Muscle layer of duodenum (tissue), 2 donors: ENCODE results near the gene SHROOM3.
A peak's percentile ranks its signal among the peaks of the same experiment; 100 is the strongest.

Source experiments
- H3K27ac ChIP-seq: one replicate; pipeline ENCODE4 v1.7.0; 2013; ENCODE audit warnings: mild to moderate bottlenecking, low read length
- H3K27me3 ChIP-seq: one replicate; pipeline ENCODE4 v1.7.0; 2013; ENCODE audit warnings: low read depth, mild to moderate bottlenecking, control low read depth, low read length
- H3K36me3 ChIP-seq, 2 donors: one replicate each; pipeline ENCODE4 v1.7.0; 2013; ENCODE audit warnings: low read length in 2 of 2, control low read depth in 1 of 2, mild to moderate bottlenecking in 1 of 2; ENCODE audit not compliant: insufficient read depth in 2 of 2, control insufficient read depth in 1 of 2
- H3K4me1 ChIP-seq, 2 donors: one replicate each; pipeline ENCODE4 v1.7.0; 2013; ENCODE audit warnings: low read length in 2 of 2, mild to moderate bottlenecking in 2 of 2, control low read depth in 1 of 2, moderate library complexity in 1 of 2; ENCODE audit not compliant: insufficient read depth in 2 of 2, control insufficient read depth in 1 of 2
- H3K4me3 ChIP-seq, 2 donors: one replicate each; pipeline ENCODE4 v1.7.0; 2013; ENCODE audit warnings: low read length in 2 of 2, low read depth in 1 of 2, mild to moderate bottlenecking in 1 of 2
- H3K9me3 ChIP-seq, 2 donors: one replicate each; pipeline ENCODE4 v1.7.0; 2013; ENCODE audit warnings: low read length in 2 of 2, control low read depth in 1 of 2, mild to moderate bottlenecking in 1 of 2; ENCODE audit not compliant: control insufficient read depth in 1 of 2
- donor health status: healthy.

Gene SHROOM3

GRCh38 chr4:76434901-76435527 is at the start of gene SHROOM3:
SHROOM3 (plus strand) TSS chr4:76435229; CDS start chr4:76436053, 824 bp downstream.
- H3K27ac ChIP-seq = no peak within 1 kb of the TSS
- H3K9me3 ChIP-seq = no peaks in the 10 kb centered on the region
- H3K4me1 ChIP-seq = no peaks in the 10 kb centered on the region
- H3K27me3 ChIP-seq = no peaks in the 10 kb centered on the region
- H3K36me3 ChIP-seq = no peaks in the 10 kb centered on the region
- peak within 1 kb of the TSS; percentile 18 to 28 for H3K4me3 ChIP-seq

DNA sequence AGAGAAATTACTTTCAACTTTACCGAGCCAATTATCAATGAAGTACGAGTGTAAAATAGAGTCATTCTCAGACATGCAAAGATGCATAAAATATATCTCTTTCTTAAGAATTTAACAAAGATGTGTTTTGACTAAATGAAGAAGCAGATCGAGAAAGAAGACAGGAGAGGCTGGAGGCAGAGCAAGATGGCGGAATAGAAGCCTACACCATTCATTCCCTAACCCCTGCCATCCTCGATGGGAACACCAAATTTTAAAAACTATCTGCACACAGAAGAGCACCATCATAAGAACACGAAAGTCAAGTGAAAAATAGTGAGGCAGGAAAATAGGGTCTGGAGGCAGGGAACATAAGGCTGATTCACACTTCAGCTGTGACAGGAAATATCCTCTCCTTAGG is 49.1 kb upstream of the SHROOM3 start:
- Histone ChIP-seq H3K27me3 (no peaks in the 10 kb centered on the region), H3K9me3 (peaks cover 0 to 4% of the 10 kb centered on the region in 2 donors), H3K36me3 (no peaks in the 10 kb centered on the region), H3K27ac (no peak overlapping the region), H3K4me3 (no peak overlapping the region), H3K4me1 (no peaks in the 10 kb centered on the region)

DNA sequence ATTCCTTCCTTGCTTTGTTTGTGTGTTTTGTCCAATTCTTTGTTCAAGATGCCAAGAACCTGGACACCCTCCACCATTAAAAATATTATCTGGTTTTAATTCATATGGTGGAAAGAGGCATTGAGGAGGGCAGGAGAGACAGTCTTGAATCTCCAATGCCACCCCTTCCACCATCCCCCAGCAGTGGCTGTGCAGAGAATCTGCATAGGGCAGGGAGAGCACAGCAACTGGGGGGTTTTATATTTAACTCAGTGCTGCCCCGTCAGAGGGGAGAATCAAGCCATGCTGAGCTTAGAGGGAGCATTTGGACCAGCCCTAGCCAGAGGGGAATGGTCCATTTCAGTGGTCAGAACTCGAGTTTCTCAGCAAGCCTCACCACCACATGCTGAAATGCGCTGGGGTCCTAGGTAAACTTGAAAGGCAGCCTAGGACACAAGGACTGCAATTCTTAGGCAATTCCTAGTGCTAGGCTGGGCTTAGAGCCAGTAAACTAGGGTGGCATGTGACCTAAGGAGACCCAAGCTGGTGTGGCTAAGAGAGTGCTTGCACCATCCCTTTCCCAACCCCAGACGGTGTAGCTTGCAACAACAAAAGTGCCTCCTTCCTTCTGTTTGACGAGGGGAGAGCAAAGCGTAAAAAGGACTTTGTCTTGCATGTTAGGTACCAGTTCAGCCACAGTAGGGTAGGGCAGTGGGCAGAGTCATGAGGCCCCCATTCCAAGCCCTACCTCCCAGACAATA is 48.3 kb upstream of the SHROOM3 start:
- H3K36me3 ChIP-seq = no peaks in the 10 kb centered on the region
- no peaks in the 10 kb centered on the region for H3K27me3 ChIP-seq
- peaks cover 0 to 4% of the 10 kb centered on the region in 2 donors for H3K9me3 ChIP-seq
- H3K4me1 ChIP-seq = no peaks in the 10 kb centered on the region
- no peak overlapping the region for H3K27ac ChIP-seq
- no peak overlapping the region for H3K4me3 ChIP-seq

- Histone ChIP-seq H3K27ac (no peak overlapping the region), H3K27me3 (no peaks in the 10 kb centered on the region)
These were observed 46.7 kb upstream of the SHROOM3 start for GRCh38 chr4:76388160-76388908.

DNA sequence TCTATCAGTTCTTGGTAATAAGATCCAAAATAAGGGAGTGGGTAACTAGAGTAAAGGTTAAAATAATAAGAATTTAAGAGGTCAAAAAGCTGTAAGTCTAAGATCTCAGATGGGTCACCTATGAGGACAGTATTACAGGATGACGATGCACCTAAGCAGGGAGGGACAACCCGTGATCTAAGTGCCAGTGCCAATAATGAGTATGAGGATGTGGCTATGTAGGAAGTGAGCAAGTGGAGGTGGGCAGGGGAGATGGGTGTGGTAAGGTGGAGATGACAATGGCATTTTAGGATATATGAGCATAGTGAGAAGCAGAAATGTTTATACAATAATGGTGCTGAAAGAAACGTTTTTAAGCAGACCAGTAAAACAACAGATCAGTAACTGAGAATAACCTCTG is 33.4 kb upstream of the SHROOM3 start:
- no peaks in the 10 kb centered on the region for H3K36me3 ChIP-seq
- no peaks in the 10 kb centered on the region for H3K9me3 ChIP-seq
- H3K27me3 ChIP-seq = no peaks in the 10 kb centered on the region
- H3K27ac ChIP-seq = no peak overlapping the region
- H3K4me1 ChIP-seq = no peaks in the 10 kb centered on the region
- no peak overlapping the region for H3K4me3 ChIP-seq

More at GRCh38 chr4:76388160-76388908, 46.7 kb upstream of the SHROOM3 start:
- Histone ChIP-seq H3K4me1 (no peaks in the 10 kb centered on the region), H3K9me3 (peaks cover 0 to 9% of the 10 kb centered on the region in 2 donors), H3K36me3 (no peaks in the 10 kb centered on the region), H3K4me3 (peak overlapping the region in 1 of 2 donors; percentile 7)

GRCh38 chr4:76406081-76406480 is 28.9 kb upstream of the SHROOM3 start:
- H3K4me3 ChIP-seq = no peak overlapping the region
- H3K36me3 ChIP-seq = no peaks in the 10 kb centered on the region
- H3K4me1 ChIP-seq = no peaks in the 10 kb centered on the region
- no peak overlapping the region for H3K27ac ChIP-seq
- H3K9me3 ChIP-seq = no peaks in the 10 kb centered on the region
- no peaks in the 10 kb centered on the region for H3K27me3 ChIP-seq

DNA sequence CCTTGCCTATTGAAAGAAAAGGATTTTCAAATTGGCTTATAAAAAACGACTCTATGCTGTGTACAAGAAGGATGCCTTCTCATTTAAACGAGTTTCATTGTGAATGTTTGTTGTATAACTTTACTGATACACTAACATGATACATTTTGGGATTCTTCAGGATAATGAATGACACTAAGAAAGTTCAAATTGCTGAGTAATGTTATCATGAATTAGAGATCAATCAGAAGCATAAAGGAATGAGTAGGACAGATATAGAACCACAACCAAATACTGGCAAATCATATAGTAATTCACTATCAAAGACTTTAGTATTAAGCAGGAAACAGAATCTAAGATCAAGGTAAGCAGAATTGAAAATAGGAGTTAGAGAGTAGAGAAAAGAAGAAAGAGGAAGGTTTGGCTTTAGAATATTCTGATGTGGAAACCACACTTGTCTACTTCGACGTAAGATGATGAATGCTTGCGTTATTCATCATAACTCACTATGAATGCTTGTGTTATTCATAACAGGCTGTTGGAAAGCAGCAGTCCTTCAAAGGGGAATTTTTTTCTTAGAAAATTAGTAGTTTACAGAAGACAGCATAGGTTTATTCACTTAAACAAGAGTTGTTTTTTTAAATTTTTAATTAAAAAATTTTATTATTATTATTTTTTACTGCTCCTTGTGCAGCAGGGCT is 27.4 kb upstream of the SHROOM3 start:
- H3K9me3 ChIP-seq = no peaks in the 10 kb centered on the region
- no peak overlapping the region for H3K4me3 ChIP-seq
- no peaks in the 10 kb centered on the region for H3K4me1 ChIP-seq
- no peaks in the 10 kb centered on the region for H3K27me3 ChIP-seq
- no peaks in the 10 kb centered on the region for H3K36me3 ChIP-seq
- no peak overlapping the region for H3K27ac ChIP-seq

DNA sequence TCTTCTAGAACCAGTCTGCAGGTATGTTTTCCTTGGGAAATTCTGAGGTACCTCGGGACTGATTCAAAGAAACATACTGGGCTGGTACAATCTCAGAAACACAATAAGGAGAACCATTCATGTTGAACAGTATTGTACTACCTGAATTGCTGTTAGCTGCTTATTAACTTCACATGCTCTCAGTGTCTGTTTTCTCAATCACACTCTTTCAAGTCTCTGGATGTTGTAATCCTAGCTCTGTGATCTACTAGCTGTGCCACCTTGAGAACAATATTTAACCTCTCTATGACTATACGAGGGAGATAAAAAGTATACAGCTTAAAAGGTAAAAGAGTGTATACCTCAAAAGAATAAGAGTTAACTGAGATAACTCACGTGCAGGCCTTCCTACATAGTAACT is 24.4 kb upstream of the SHROOM3 start:
- Histone ChIP-seq H3K9me3 (no peaks in the 10 kb centered on the region), H3K4me1 (no peaks in the 10 kb centered on the region), H3K36me3 (no peaks in the 10 kb centered on the region)

DNA sequence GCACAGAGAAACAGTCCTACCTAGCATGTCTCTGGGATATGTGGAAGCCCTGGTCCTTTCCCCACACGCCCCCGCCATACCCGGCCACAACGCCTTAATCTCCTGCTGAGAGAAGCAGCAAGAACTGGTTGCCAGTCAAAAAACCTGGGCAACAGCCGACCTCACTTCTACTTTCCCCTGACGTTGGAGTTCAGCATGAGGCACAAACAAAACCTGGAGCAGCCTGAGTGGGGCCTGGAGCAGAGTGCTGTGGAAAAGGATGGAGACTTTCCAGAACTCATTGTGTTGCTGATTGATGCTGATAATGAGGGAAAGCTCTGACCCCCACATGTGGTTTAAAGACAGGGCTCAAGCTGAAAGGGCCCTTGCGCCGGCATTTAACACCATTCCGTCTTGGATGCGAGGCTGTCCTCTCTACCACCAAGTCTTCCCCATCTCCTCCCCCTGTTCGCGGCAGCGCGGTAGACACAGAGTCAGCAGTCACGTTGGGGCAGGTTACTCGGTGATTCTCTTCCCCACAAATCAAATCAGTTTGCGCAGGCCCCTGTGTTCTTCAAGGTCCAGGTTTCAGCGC is 14.8 kb upstream of the SHROOM3 start:
- H3K4me3 ChIP-seq = peak overlapping the region; percentile 46 to 72
- no peaks in the 10 kb centered on the region for H3K4me1 ChIP-seq
- H3K27ac ChIP-seq = no peak overlapping the region
- H3K9me3 ChIP-seq = no peaks in the 10 kb centered on the region
- H3K27me3 ChIP-seq = no peaks in the 10 kb centered on the region
- no peaks in the 10 kb centered on the region for H3K36me3 ChIP-seq

More for the DNA sequence above, 24.4 kb upstream of the SHROOM3 start:
- no peak overlapping the region for H3K4me3 ChIP-seq
- H3K27me3 ChIP-seq = no peaks in the 10 kb centered on the region
- H3K27ac ChIP-seq = no peak overlapping the region

- H3K4me1 ChIP-seq = no peaks in the 10 kb centered on the region
- H3K4me3 ChIP-seq = peak within 1 kb of the TSS; percentile 46 to 72
- H3K9me3 ChIP-seq = no peaks in the 10 kb centered on the region
- H3K36me3 ChIP-seq = no peaks in the 10 kb centered on the region
- H3K27ac ChIP-seq = no peak within 1 kb of the TSS
- H3K27me3 ChIP-seq = no peaks in the 10 kb centered on the region
These were observed 14.1 kb upstream of the SHROOM3 start, which contains the start of gene CCDC158 for GRCh38 chr4:76420762-76421581. CCDC158 (minus strand) TSS chr4:76421141; CDS start chr4:76403207, 17,934 bp downstream.
